ENCODE measurements around the gene ERBB4.
A peak's percentile ranks its signal among the peaks of the same experiment; 100 is the strongest.

Gene ERBB4

DNA sequence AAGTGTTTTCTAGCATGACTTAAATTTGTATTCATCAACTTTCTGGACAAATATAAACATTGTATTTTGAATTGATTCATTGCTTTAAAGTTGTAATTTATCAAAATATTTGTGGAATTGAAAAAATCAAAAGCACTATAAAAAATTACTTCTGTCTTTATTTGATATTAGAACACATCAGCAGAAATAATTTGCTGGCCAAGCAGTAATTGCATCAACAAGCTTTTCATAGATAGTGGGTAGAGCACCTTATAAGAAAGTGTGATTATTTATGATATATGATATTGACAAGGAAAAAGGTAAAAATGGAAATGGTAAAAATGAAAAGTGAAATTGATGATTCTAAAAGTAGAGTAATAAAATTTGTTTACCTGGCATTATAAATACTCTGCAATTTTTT lies 1121.1 kb downstream of the ERBB4 start:
- TF ChIP-seq CTCF (IDR thresholded peaks at IDR 0.05), result no peak
- no peak for TF ChIP-seq ZFX (IDR thresholded peaks at IDR 0.05; ENCODE audit: borderline replicate concordance)
- no peak overlapping the region for H3K27ac ChIP-seq

- no peak overlapping the region for H3K27ac ChIP-seq
- no peak for TF ChIP-seq ZFX (IDR thresholded peaks at IDR 0.05; ENCODE audit: borderline replicate concordance)
- TF ChIP-seq CTCF (IDR thresholded peaks at IDR 0.05), result no peak
Measured at GRCh38 chr2:211416373-211416772, 1122.2 kb downstream of the ERBB4 start.

DNA sequence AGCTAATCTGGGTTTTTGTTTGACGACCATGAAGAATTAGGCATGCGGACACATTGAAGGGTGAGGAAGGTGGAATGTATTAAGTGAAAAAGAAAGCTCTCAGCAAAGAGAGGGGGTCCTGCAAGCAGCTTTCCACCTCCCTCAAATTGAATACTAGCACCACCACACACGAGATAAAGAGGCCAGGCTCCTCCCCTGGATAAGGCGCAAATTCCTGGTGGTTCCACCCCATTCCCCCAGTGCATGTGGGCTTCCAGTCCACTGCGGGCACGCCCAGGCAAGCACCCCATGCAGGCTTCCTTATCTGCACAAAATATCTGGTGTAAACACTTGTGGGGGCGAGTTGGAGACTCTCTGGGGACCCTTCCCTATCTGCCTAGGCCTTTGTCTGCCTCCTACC lies 1124.9 kb downstream of the ERBB4 start:
- H3K27ac ChIP-seq, result no peak overlapping the region
- TF ChIP-seq CTCF (IDR thresholded peaks at IDR 0.05), result no peak
- no peak for TF ChIP-seq ZFX (IDR thresholded peaks at IDR 0.05; ENCODE audit: borderline replicate concordance)

GRCh38 chr2:211408483-211408891 lies 1130.1 kb downstream of the ERBB4 start:
- TF ChIP-seq CTCF (IDR thresholded peaks at IDR 0.05) (no peak), ZFX (IDR thresholded peaks at IDR 0.05; ENCODE audit: borderline replicate concordance) (no peak)
- peak overlapping the region; percentile 70 for H3K27ac ChIP-seq

DNA sequence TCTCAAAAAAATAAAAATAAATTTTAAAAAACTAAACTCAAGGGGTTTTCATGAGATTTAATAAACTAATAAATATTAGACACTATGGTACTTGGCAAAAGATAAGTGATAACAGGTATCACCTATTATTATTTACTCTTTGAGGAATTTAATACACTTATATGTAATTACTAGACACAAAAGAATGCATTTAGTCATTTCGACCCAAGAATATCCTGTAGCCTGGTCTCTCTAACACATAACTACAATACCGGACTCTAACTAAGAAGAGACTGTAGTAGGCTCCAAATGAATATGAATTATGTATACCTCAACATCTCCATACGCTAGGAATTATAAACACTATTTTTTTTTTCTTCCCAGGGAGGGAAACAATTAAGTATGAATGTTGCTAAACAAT lies 1131.5 kb downstream of the ERBB4 start:
- TF ChIP-seq ZFX (IDR thresholded peaks at IDR 0.05; ENCODE audit: borderline replicate concordance) (no peak), CTCF (IDR thresholded peaks at IDR 0.05) (no peak)
- H3K27ac ChIP-seq, result no peak overlapping the region

DNA sequence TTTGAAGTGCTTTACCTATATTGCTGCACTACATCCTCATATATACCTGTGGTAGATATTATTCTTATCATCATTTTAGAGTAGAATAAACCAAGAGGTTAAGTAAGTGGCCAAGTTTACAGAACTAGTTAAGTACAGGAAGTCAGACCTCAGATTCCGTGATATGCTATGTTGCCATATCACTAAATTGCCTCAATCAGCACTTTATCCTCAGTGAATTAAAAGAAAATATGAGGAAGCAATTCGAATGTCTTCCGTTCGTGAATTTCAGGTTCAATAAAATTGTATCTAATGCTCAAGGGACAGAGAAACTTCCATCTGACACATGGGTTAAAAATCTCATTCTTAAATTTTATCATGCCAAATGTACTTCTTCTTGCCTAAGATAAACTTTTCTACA lies 1133.6 kb downstream of the ERBB4 start:
- no peak overlapping the region for H3K27ac ChIP-seq
- TF ChIP-seq ZFX (IDR thresholded peaks at IDR 0.05; ENCODE audit: borderline replicate concordance) (no peak), CTCF (IDR thresholded peaks at IDR 0.05) (no peak)

DNA sequence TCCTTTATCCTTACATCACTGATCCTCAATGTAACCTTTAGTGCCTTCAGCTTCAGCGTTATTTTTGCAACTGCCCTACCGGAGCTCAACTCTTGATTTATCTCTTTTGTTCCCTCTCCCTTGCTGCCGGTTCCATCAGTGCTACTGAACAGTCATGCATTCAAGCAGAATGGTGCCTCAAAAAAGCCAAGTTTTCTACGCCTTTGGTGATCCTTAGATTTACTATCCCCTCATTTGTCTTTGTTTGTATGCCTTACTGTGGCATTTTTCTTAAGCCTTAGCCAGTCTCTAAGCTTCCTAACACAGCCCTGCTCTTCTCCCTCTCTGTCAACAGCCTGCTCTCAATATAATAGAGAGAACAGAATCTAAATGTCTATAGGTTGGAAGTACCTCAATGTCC lies 1134.5 kb downstream of the ERBB4 start:
- no peak for TF ChIP-seq ZFX (IDR thresholded peaks at IDR 0.05; ENCODE audit: borderline replicate concordance)
- no peak for TF ChIP-seq CTCF (IDR thresholded peaks at IDR 0.05)
- H3K27ac ChIP-seq, result no peak overlapping the region

All from 22Rv1 (cell line).